Right lobe of liver (tissue), 6 donors: ENCODE data around the gene SLIRP. TPM values are rescaled to one million over a fixed set of nuclear protein-coding genes. Genes with fewer than 3 reads are reported as not detected.

ENCODE experiments used
- ATAC-seq, 4 donors: fragments of 200-7000 bp; cut with Tn5 transposase; one replicate each; pipeline ENCODE4 v1.9.1; 2020; ENCODE audit warnings: mild to moderate bottlenecking in 4 of 4, moderate library complexity in 4 of 4
- DNase-seq, 3 donors: peaks; one replicate each; pipeline ENCODE4 v3.0.0-alpha.2; 2020
- H3K27ac ChIP-seq, 3 donors: fragments of 200-600 bp; one replicate each; pipeline ENCODE4 v1.8.0; 2022
- H3K27me3 ChIP-seq, 2 donors: fragments of 200-600 bp; one replicate each; pipeline ENCODE4 v1.8.0; 2022
- H3K36me3 ChIP-seq, 4 donors: fragments of 200-600 bp; sonication (generic) in 1 of 4; one replicate each; pipeline versions ENCODE4 v1.5.1 to v1.8.0; 2017 to 2022; ENCODE audit warnings: control low read depth in 1 of 4
- H3K4me1 ChIP-seq, 4 donors: fragments of 200-600 bp; sonication (generic) in 1 of 4; one replicate each; pipeline versions ENCODE4 v1.5.1 to v1.8.0; 2017 to 2022; ENCODE audit warnings: control low read depth in 1 of 4
- H3K4me3 ChIP-seq, 3 donors: fragments of 200-600 bp; one replicate each; pipeline ENCODE4 v1.8.0; 2022
- H3K9me3 ChIP-seq, 4 donors: fragments of 200-600 bp; sonication (generic) in 1 of 4; one replicate each; pipeline versions ENCODE4 v1.5.1 to v1.8.0; 2017 to 2022; ENCODE audit warnings: control low read depth in 1 of 4
- POLR2A ChIP-seq: fragments of 450-650 bp; IDR thresholded peaks from one replicate; pipeline ENCODE4 v1.6.1; 2017; ENCODE audit warnings: antibody characterized with exemption, mild to moderate bottlenecking
- WGBS: methylation state at CpG from one replicate; pipeline ENCODE4 v1.1.6; 2018; ENCODE audit warnings: low coverage, low lambda C conversion rate; ENCODE audit not compliant: insufficient coverage; ENCODE audit errors: missing lambda C conversion rate; 5-methylcytosine and 5-hydroxymethylcytosine counted together
- intact Hi-C, 2 donors: fragments of 100-400 bp; cut with DNase I; formaldehyde crosslinking; loops; one replicate each; pipeline versions ENCODE4 v1.11.2 to v1.14.1; 2022
- total RNA-seq, 6 experiments: library from RNA; depleted of rRNA in 2 of 6; stranded (reverse); fragments of >200 nt in 2 of 6; fragmentation: NEBNext Ultra II Directional in 3 of 6; extraction: Animal tissue kit (Norgen Biotek cat#: 25700) in 3 of 6; gene quantifications; one replicate each; pipeline versions ENCODE4 v1.1.0 to v1.2.4, GENCODE V29; 2016 to 2023
- TF ChIP-seq, protein P1 (sequence below), 4 donors: fragments of 200-600 bp in 3 of 4; fragments of 450-650 bp in 1 of 4; IDR thresholded peaks; one replicate each; pipeline versions ENCODE4 v1.5.1 to v1.8.0; 2016 to 2022; ENCODE audit warnings: antibody characterized with exemption in 4 of 4, mild to moderate bottlenecking in 2 of 4
- donor health status: DM: no; HTN: yes; CAD: no.
- donor health status: DM: no; HTN: no; CAD: no.
- donor health status: DM: no; HTN: no; CAD: no.
- donor health status: DM: no; HTN: yes; CAD: no.
- donor health status: DM: no; HTN: yes; CAD: no.

The SLIRP gene
- total RNA-seq, 6 experiments from 2014 or later: 51.3 to 214 (median 60.6) TPM

GRCh38 chr14:77721437-77721836 lies 13.5 kb downstream of the SLIRP start:
- no peaks in the 10 kb centered on the region for H3K27me3 ChIP-seq
- DNase-seq (no peak), ATAC-seq (no peak)
- no peak overlapping the region for H3K4me3 ChIP-seq
- TF ChIP-seq POLR2A: no peak
- TF ChIP-seq, protein P1, sequence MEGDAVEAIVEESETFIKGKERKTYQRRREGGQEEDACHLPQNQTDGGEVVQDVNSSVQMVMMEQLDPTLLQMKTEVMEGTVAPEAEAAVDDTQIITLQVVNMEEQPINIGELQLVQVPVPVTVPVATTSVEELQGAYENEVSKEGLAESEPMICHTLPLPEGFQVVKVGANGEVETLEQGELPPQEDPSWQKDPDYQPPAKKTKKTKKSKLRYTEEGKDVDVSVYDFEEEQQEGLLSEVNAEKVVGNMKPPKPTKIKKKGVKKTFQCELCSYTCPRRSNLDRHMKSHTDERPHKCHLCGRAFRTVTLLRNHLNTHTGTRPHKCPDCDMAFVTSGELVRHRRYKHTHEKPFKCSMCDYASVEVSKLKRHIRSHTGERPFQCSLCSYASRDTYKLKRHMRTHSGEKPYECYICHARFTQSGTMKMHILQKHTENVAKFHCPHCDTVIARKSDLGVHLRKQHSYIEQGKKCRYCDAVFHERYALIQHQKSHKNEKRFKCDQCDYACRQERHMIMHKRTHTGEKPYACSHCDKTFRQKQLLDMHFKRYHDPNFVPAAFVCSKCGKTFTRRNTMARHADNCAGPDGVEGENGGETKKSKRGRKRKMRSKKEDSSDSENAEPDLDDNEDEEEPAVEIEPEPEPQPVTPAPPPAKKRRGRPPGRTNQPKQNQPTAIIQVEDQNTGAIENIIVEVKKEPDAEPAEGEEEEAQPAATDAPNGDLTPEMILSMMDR (IDR thresholded peaks at IDR 0.05): no peak
- peaks cover 3 to 92% (median 41%) of the 10 kb centered on the region in 4 donors for H3K36me3 ChIP-seq
- H3K4me1 ChIP-seq: no peaks in the 10 kb centered on the region
- WGBS: 89% methylated on average over 5 of the region's 5 CpGs
- H3K9me3 ChIP-seq: no peaks in the 10 kb centered on the region
- no peak overlapping the region for H3K27ac ChIP-seq
- intact Hi-C loops: no loop called here

DNA sequence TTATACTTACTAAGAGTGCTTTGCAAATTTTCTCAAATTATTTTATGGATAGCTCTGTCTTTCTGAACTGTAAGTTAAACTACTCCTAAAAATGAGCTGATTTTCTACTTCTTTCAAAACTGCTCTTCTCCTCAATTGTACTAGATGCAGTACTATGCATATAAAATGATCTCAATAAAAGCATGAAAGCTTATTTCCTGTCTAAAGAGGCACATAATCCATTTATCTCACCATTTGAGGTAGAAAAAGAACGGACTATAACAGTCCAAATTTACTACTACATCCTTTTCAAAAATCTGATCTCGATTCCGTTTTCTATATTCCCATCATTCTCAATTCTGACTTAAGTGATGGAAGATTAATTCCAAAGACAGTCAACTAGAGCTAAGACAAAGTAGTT lies 14.4 kb downstream of the SLIRP start:
- Histone ChIP-seq H3K36me3 (peaks cover 3 to 93% (median 37%) of the 10 kb centered on the region in 4 donors), H3K27me3 (no peaks in the 10 kb centered on the region), H3K4me3 (no peak overlapping the region), H3K9me3 (no peaks in the 10 kb centered on the region), H3K27ac (no peak overlapping the region), H3K4me1 (no peaks in the 10 kb centered on the region)
- intact Hi-C loops: no loop called here
- TF ChIP-seq, protein P1 (IDR thresholded peaks at IDR 0.05): no peak
- no peak for TF ChIP-seq POLR2A
- 88% methylated on average over 3 of the region's 3 CpGs for WGBS
- ATAC-seq (no peak), DNase-seq (no peak)

GRCh38 chr14:77730976-77731497 lies 23.1 kb downstream of the SLIRP start:
- H3K4me1 ChIP-seq: no peaks in the 10 kb centered on the region
- no peak overlapping the region for H3K4me3 ChIP-seq
- no peaks in the 10 kb centered on the region for H3K9me3 ChIP-seq
- no peak for ATAC-seq
- peaks cover 12 to 97% (median 54%) of the 10 kb centered on the region in 4 donors for H3K36me3 ChIP-seq
- 65% methylated on average over 3 of the region's 3 CpGs for WGBS
- H3K27ac ChIP-seq: no peak overlapping the region
- DNase-seq: no peak
- TF ChIP-seq POLR2A: no peak
- TF ChIP-seq, protein P1 (IDR thresholded peaks at IDR 0.05): no peak
- H3K27me3 ChIP-seq: no peaks in the 10 kb centered on the region
- intact Hi-C loops: no loop called here

DNA sequence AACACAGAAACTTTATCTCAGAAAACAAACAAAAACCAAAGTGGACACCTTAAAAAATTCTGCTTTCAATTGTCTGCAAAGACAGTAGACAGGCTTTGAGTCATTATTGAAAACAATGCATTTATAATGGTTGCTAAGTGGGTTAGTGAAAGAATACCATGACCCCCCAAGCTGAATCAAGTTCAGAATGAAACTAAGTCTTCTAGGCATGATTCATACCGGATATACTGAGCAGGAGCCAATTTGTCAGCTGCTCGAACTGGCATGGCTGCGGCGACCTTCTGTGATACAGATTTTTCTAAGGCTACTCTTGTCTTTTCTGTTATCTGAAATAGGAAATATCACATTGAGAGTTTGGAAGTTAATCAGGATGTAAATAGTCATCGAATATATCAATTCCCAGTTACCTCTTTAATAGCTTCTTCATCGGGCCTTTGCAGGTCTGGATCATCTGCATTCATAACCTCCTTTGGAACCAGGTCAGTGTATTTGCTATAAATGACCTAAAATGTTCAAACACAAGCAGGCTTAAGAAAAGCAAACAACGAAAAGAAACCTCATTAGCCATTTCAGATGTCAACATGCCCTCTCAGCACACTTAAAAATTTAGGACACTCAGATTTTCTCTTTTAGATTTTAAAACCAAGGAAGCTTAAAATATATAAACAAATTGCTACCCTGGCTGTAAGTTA lies 30.8 kb downstream of the SLIRP start:
- Histone ChIP-seq H3K36me3 (peaks cover 4 to 62% (median 33%) of the 10 kb centered on the region in 4 donors), H3K27ac (peak overlapping the region in 1 of 3 donors; percentile 13), H3K27me3 (no peaks in the 10 kb centered on the region), H3K9me3 (no peaks in the 10 kb centered on the region), H3K4me1 (peaks cover 0 to 7% (median 0%) of the 10 kb centered on the region in 4 donors), H3K4me3 (no peak overlapping the region)
- intact Hi-C loops: no loop called here
- no peak for TF ChIP-seq POLR2A
- TF ChIP-seq, protein P1 (IDR thresholded peaks at IDR 0.05): no peak
- ATAC-seq: peak; percentile 43 to 65 (median 52)
- no peak for DNase-seq
- 38% methylated on average over 7 of the region's 7 CpGs for WGBS
